GM18520 (cell line): ENCODE measurements around the gene LCN6.

Source experiments
- ATAC-seq: cut with Tn5 transposase; IDR thresholded peaks from one replicate; pipeline ENCODE4 v1.9.1; 2021; ENCODE audit not compliant: unreplicated experiment

The LCN6 gene

DNA sequence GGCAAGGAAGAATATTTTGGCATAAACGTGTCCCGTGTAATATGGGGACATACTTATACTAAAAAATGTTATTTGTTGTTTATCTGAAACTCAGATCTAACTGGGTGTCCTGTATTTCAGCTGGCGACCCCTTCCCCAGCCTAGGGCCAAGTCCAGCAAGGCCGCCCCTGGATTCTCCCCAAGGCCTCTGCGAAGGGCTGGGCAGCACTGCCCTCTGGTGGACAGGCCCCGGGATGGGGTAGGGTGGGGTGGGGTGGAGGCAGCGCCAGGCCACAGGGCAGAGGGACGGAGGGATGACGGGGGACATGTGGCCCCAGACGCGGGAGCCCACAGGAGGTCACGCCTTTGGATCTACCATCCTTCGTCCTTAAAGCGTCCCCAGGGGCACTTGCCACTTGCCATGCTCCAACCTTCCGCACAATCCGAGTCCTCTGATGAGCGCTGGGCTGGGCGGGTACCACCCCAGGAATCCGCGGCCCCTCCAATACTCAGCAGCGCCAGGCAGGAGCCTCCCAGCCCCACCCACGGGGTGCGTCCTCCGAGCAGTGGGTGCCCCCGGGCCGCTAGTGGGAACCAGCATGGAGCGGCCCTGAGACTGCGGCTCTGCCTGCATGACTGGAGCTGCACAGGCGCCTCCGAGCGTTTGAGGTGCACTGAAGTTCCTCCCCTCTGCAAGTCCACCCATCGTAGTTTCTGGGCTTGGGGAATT, 54.0 kb downstream of the LCN6 start:
- no peak for ATAC-seq
